ENCODE data around the gene C1orf198.

Gene C1orf198

GRCh38 chr1:230877146-230877923 lies 9.0 kb upstream of the C1orf198 start:
- H3K27ac ChIP-seq, result no peak overlapping the region
- TF ChIP-seq ZFX (IDR thresholded peaks at IDR 0.05), result no peak
- TF ChIP-seq CTCF (conservative IDR thresholded peaks at IDR 0.05), result no peak

- TF ChIP-seq ZFX (IDR thresholded peaks at IDR 0.05) (no peak), CTCF (conservative IDR thresholded peaks at IDR 0.05) (no peak)
- no peak overlapping the region for H3K27ac ChIP-seq
Measured at GRCh38 chr1:230876660-230877059, 8.3 kb upstream of the C1orf198 start.

GRCh38 chr1:230875370-230875769 lies 7.0 kb upstream of the C1orf198 start:
- H3K27ac ChIP-seq, result no peak overlapping the region
- TF ChIP-seq CTCF (conservative IDR thresholded peaks at IDR 0.05) (no peak), ZFX (IDR thresholded peaks at IDR 0.05) (no peak)

GRCh38 chr1:230870916-230871315 lies 2.6 kb upstream of the C1orf198 start:
- TF ChIP-seq CTCF (conservative IDR thresholded peaks at IDR 0.05) (no peak), ZFX (IDR thresholded peaks at IDR 0.05) (no peak)
- H3K27ac ChIP-seq, result no peak overlapping the region

- TF ChIP-seq ZFX (IDR thresholded peaks at IDR 0.05) (no peak), CTCF (conservative IDR thresholded peaks at IDR 0.05) (no peak)
- H3K27ac ChIP-seq, result peak overlapping the region; percentile 75
Measured at GRCh38 chr1:230869500-230869899, 1.2 kb upstream of the C1orf198 start.

GRCh38 chr1:230868736-230869385 lies 540 bp upstream of the C1orf198 start:
- no peak for TF ChIP-seq CTCF (conservative IDR thresholded peaks at IDR 0.05)
- peak; percentile 79 for TF ChIP-seq ZFX (IDR thresholded peaks at IDR 0.05)
- H3K27ac ChIP-seq, result peak overlapping the region; percentile 75

Data from C4-2B (cell line).